ENCODE measurements around the gene NUP50. TPM values are rescaled to one million over a fixed set of nuclear protein-coding genes. Genes with fewer than 3 reads are reported as not detected.

The NUP50 gene
- total RNA-seq, 2 donors from 2014 or later = 71.9 to 111 TPM

DNA sequence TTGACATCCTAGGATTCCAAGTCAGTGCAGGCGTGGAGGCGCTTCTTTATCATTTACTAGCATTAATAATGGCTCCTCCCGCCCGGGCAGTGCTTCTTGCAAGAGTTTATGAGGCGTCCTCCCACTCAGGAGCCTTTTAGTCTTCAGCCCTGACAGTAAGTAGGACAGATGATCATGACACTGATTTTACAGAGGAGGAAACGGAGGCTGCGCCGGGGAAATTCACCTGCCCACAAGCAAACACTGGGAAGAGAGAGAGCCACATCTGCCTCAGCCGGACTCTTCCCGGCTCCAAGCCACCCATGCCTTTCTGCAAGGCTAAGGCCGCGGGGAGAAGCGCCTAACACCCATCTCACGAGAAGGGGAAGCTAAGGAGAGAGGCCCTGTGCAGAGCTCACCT, 41.1 kb downstream of the NUP50 start:
- no peaks in the 10 kb centered on the region for H3K27me3 ChIP-seq
- H3K9ac ChIP-seq (ENCODE audit: low read depth in 2 of 2, low read length in 2 of 2) = no peak overlapping the region
- no peaks in the 10 kb centered on the region for H3K36me3 ChIP-seq
- intact Hi-C loops (cut with DNase I) = no loop called here
- H3K9me3 ChIP-seq = no peaks in the 10 kb centered on the region
- no peak overlapping the region for H3K27ac ChIP-seq
- H3K4me1 ChIP-seq = no peaks in the 10 kb centered on the region
- H3K4me3 ChIP-seq = no peak overlapping the region
- TF ChIP-seq, protein P1, sequence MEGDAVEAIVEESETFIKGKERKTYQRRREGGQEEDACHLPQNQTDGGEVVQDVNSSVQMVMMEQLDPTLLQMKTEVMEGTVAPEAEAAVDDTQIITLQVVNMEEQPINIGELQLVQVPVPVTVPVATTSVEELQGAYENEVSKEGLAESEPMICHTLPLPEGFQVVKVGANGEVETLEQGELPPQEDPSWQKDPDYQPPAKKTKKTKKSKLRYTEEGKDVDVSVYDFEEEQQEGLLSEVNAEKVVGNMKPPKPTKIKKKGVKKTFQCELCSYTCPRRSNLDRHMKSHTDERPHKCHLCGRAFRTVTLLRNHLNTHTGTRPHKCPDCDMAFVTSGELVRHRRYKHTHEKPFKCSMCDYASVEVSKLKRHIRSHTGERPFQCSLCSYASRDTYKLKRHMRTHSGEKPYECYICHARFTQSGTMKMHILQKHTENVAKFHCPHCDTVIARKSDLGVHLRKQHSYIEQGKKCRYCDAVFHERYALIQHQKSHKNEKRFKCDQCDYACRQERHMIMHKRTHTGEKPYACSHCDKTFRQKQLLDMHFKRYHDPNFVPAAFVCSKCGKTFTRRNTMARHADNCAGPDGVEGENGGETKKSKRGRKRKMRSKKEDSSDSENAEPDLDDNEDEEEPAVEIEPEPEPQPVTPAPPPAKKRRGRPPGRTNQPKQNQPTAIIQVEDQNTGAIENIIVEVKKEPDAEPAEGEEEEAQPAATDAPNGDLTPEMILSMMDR (IDR thresholded peaks at IDR 0.05) = no peak
- no peak for DNase-seq

DNA sequence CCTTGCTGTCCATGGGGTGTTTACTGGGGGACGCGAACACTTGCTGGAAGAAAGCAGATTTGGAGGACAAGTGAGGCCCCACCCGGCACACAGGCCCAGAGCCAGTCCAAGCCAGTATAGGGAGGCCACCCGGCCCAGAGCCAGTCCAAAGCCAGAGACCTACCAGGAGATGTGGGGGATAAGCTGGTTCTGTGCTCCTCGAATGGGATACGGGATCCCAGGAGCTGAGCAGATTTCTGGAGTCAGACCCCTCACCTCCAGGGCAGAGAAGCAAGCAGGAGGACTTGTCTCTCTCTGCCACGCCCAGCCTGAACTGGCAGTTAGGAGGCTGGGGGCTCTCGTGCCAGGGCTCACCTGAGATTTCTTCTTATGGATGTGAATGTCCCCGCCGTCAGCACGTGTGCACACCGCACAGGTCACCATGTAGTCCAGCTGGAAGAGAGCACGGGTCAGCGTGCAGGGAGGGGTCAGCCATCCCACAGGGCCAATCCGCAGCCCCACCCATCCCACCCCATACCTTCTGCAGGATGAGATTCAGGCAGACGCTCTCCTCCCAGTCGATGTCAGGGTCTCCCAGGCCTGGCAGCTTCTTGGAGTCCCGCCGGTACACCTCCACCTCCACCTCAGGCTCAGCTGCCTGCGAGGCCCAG, 41.7 kb downstream of the NUP50 start:
- Histone ChIP-seq H3K9me3 (no peaks in the 10 kb centered on the region), H3K27me3 (no peaks in the 10 kb centered on the region), H3K27ac (no peak overlapping the region), H3K36me3 (no peaks in the 10 kb centered on the region), H3K9ac (ENCODE audit: low read depth in 2 of 2, low read length in 2 of 2) (no peak overlapping the region), H3K4me1 (no peaks in the 10 kb centered on the region), H3K4me3 (no peak overlapping the region)
- TF ChIP-seq, protein P1 (IDR thresholded peaks at IDR 0.05) = no peak
- no peak for DNase-seq
- intact Hi-C loops (cut with DNase I) = no loop called here

DNA sequence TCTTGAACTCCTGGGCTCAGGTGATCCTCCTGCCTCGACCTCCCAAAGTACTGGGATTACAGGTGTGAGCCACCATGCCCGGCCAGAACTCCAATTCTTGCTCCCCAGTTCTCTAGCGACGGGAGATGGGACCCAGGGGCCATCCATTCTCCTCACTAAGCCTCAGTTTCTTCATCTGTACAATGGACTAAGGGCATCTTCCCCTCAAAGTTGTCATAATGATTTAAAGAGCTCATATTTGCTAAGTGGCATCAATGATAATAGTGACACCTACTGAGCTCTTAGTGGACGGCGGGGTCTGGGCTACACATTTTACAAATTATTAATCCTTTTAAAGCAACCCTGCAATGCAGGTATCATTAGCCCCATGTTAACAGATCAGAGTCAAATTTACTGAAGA, 42.5 kb downstream of the NUP50 start:
- no peak for DNase-seq
- Histone ChIP-seq H3K27ac (no peak overlapping the region), H3K9ac (ENCODE audit: low read depth in 2 of 2, low read length in 2 of 2) (no peak overlapping the region), H3K27me3 (no peaks in the 10 kb centered on the region), H3K9me3 (no peaks in the 10 kb centered on the region), H3K4me3 (no peak overlapping the region), H3K4me1 (no peaks in the 10 kb centered on the region), H3K36me3 (no peaks in the 10 kb centered on the region)
- TF ChIP-seq, protein P1 (IDR thresholded peaks at IDR 0.05) = no peak
- intact Hi-C loops (cut with DNase I) = no loop called here

DNA sequence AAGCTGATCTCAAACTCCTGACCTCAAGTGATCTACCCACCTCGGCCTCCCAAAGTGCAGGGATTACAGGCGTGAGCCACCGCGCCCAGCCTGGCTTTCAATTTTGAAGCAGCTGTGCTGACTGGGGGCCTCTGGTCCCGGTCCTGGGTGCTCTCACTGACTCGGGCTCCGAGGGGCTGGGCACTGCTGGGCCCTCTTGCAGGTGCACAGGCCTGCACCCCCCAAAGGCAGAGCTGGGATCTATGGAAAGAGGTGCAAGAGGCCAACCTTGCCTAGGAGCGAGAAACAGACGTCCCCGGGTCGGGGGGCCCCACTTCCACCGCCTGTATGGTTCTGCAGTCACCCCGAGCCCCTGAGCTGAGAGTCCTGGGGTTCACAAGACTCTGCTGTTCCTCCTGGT, 43.8 kb downstream of the NUP50 start:
- TF ChIP-seq, protein P1 (IDR thresholded peaks at IDR 0.05) = no peak
- no peaks in the 10 kb centered on the region for H3K9me3 ChIP-seq
- H3K4me1 ChIP-seq = no peaks in the 10 kb centered on the region
- DNase-seq = no peak
- H3K27me3 ChIP-seq = no peaks in the 10 kb centered on the region
- H3K9ac ChIP-seq (ENCODE audit: low read depth in 2 of 2, low read length in 2 of 2) = no peak overlapping the region
- intact Hi-C loops (cut with DNase I) = no loop called here
- H3K4me3 ChIP-seq = no peak overlapping the region
- no peak overlapping the region for H3K27ac ChIP-seq
- H3K36me3 ChIP-seq = no peaks in the 10 kb centered on the region

DNA sequence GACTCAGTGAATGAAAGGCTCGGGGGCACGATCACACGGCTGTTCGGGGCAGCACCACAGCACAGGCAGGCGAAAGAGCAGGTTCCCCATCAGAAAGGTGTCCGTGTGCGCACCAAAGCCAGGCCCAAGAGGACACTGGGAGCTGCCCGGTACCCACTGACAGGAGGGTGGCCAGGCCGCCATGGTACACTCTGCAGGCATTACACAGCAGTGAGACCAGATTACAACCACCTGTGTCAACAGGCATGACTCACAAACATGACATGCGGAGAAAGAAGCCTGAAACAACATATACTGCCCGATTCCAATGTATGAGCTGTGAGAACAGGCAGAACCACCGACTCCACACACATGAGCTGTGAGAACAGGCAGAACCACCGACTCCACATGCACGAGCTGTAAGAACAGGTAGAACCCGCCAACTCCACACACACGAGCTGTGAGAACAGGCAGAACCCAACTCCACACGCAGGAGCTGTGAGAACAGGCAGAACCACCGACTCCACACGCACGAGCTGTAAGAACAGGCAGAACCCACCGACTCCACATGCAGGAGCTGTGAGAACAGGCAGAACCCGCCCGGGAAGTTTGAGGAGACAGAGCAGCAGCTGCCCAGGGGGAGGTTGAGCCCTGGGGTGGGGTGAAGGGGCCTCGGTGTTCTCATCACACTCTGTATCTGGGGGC, 44.4 kb downstream of the NUP50 start:
- H3K9ac ChIP-seq (ENCODE audit: low read depth in 2 of 2, low read length in 2 of 2) = no peak overlapping the region
- no peaks in the 10 kb centered on the region for H3K36me3 ChIP-seq
- no peaks in the 10 kb centered on the region for H3K4me1 ChIP-seq
- intact Hi-C loops (cut with DNase I) = no loop called here
- H3K9me3 ChIP-seq = no peaks in the 10 kb centered on the region
- DNase-seq = no peak
- no peak overlapping the region for H3K27ac ChIP-seq
- TF ChIP-seq, protein P1 (IDR thresholded peaks at IDR 0.05) = no peak
- no peak overlapping the region for H3K4me3 ChIP-seq
- H3K27me3 ChIP-seq = no peaks in the 10 kb centered on the region
